NCI-H1694 (cell line): Measurements from ENCODE around the gene INPP4B.

Source experiments
- DNase-seq: peaks from one replicate; lab custom pipeline; 2025; lab: John Stamatoyannopoulos, UW

Gene INPP4B

DNA sequence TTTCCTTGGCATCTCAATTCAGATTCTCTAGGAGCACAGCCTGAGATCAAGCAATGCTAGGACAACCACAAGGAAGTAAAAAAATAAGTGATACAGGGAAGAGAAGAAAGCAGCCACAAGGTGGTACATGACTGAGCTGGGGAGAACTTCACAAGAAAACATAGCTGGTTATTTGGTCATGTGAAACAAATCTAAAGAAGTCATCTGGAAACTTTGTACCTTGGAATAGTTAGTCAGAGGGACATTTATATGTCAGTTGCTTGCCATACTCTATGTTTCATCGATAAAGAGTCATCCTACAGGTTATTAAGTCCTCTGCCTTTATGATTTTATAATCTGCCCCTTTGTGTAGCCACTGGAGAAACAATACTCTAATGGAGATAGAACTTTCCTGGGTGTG lies 634.7 kb downstream of the INPP4B start:
- DNase-seq: no peak

DNA sequence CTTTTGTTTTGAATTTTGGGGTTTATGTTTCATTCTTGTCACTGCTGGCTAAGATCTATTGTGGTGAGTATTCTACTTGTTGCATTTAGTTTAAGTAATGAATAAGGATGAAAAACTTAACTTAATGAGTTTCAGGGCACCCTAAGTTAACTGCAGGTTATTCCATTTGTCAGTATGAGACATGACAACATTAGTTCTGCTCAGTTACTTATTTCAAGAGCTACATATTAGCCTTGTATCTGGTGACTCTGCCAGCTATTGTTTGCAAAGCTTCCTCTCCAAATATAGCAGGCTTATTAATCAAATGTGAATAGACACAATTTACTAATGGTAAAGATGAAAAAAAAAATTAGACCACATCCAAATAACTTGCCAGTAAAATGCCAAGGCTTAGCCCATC lies 642.6 kb downstream of the INPP4B start:
- no peak for DNase-seq

DNA sequence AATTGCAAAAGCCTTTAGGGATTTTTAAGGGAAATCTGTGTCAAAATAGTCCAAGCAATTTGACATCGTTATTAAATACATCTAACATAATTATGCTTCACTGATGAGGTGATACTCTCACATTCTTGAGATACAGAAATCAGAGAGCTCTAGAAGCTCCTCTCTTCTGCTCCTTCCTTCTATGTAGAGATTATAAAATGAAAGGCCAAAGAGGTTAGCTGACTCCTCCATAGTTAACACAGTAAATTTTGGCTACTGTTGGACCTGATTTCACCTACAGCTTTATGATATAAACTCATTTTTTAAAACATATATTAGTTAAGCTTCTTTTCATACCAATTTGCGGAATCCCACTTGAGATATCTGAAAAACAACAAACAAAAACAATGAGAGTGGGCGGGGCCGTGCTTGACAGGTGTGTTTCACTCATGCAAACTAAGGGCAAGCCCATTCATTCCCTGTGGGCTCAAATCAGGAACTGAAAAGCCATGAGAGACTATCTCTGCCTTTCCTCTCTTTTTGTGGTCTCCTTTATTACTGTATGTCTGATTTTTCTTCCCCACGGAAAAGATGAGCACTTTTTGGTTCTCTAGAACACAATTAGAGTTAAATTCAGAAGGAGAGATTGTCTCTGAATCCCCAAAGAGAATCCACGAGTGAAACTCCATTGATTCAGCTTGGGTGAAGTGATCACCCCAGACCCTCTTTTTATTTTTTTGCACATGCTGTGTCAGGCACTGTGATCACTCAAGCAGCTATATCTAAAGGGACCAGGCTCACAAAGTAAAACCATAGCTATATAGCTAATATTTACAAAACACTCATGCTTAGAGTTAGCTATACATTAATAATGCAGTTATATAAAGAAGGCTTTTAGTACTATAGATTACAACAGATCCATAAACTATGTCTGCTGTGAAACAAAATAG lies 643.4 kb downstream of the INPP4B start:
- DNase-seq: no peak

DNA sequence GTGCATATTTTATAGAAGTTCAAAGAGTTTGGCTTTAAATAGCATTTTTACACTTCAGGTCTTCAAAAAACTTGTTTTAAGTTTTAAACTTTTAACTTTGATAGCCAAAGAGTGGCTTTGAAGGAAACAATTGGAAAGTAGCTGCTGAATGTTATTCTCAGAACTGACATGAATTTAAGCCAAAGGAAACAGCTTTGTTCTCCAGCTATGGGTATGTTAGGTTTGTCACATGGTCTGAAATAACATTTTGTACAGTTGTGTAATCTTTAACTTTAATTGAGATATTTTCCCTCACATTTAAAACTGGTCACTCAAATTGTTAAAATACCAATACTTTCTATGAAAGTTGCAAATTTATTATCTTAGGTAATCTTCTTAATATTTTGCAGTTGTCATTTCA lies 645.1 kb downstream of the INPP4B start:
- no peak for DNase-seq

DNA sequence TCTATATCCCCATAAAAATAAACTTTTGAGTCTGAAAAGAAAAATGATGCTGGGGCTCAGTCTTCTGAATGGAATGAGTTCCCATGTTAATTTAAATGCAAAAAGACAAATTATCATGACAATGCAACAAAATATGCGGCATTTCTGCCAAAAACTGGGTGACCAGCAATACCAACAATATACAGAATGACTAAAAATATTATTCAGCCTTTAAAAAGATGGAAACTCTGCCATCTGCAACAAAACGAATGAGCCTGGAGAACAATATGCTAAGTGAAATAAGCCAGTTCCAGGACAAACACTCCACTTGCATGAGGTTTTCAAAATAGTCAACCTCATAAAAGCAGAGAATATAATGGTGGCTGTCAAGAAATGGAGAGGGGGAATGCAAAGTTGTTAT lies 651.2 kb downstream of the INPP4B start:
- DNase-seq: no peak

DNA sequence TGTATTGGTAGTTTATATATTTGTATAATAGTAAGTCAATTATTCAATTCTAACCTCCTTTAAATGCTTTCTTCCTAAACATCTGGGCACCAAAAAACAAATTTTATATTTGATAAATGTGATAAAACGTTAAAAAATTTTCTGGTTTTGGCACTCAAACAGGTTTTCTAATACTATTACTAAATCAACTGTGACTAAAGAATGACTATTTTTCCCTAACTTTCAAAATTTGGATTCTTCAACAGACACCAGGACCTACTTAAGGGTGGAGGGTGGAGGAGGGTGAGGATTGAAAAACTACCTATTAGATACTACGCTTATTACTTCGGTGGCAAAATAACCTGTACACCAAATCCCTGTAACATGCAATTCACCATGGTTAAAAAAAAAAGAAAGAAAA lies 654.2 kb downstream of the INPP4B start:
- no peak for DNase-seq

DNA sequence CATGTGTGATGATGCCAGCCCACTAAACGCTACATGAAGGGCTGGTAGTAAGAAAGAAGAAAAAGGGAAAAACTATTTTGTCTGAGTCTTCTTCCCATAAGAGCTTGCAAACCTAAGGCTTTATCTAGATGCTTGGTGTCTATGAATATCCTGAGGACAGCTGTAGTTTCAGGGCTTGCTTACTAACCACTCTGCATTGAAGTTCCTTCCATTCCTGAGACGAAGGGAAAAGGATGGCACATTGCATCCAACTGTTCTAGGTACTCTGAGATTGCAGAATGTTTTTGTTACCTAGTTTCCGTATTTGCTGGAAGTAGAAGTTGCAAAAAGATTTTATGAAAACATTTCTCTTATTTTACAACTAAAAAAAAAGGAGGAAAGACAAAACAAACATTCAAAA lies 665.1 kb downstream of the INPP4B start:
- no peak for DNase-seq

DNA sequence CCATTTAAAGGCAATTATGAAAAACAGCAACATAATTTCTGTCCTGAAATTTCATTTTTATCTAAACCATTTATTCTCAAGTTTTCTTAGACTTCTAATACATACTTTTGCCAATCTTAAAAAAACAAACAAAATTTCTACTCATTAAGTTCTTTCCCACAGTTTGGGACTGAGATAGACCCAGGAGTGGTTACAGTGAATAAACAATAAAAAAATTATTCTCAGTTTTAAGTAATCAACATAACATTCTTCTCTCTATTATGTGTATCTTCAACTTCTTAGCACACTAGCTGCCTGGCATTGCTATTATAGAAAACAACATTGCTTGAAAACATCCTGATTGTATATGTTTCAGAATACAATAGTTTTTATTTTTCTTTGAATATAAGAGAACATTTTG lies 676.9 kb downstream of the INPP4B start:
- DNase-seq: no peak

DNA sequence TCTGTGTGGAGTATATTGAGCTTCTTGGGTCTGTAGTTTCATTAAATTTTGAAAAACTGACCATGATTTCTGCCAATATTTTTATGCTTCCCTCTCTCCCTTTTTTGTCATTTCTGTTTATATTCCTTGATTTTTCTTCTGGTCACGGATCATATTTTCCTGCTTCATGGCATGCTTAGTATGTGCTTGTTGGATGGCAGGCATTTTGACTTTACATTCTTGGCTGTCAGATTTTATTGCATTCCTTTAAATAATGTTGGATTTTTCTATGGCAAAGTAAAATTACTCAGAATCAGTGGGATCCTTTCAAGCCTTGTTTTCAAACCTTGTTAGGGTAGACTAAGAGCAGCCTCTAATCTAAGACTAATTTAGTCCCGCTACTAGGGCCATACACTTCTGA lies 677.9 kb downstream of the INPP4B start:
- DNase-seq: no peak

DNA sequence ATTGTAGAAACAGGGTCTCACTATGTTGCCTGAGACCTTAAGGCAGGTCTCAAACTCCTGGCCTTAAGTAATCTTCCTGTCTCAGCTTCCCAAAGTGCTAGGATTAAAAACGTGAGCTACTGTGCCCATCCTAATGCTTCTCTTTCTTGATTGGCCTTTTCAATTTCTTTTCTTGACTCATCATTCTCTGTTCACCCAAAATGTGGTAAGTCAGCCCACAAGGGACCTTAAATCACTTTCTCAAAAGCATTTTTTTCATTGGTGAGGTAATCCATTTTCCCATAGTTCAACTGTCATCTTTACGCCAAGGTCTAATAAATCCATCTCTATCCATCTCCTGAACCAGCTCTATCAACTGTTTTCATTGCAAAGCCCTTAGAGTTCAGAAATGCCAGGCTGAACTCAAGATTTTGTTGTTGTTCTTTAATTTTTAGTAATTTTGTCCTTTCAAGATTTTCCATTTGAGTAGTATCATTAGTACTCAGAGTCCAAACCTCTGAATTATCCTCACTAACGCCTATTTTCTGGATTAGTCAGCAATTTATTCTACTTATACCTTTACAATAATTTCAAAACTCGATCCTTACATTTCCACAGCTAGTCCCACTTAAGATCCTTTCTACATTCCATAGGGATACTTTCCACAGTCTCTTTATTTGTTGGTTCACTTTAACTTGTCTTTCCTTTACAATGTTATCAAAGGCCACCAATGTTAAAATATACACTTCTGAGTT lies 681.2 kb downstream of the INPP4B start:
- DNase-seq: no peak

DNA sequence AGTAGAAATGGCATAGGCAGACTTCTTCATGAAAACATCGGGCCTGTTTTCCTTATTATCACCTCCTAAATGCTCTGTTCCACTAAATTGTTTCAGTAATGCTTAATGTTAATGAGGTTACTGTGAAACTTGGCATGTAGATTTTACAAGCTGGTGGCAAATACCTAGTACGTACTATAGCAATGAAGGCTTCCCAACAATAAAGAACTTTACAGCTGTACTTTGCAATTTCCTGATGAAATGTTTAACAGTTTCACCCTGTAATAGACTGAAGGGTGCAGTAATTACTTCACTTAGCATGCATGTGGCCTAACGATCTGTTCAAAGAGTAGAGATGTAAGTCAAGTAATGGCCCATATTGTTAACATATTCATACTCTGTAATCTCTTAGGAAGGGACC lies 685.0 kb downstream of the INPP4B start:
- no peak for DNase-seq

DNA sequence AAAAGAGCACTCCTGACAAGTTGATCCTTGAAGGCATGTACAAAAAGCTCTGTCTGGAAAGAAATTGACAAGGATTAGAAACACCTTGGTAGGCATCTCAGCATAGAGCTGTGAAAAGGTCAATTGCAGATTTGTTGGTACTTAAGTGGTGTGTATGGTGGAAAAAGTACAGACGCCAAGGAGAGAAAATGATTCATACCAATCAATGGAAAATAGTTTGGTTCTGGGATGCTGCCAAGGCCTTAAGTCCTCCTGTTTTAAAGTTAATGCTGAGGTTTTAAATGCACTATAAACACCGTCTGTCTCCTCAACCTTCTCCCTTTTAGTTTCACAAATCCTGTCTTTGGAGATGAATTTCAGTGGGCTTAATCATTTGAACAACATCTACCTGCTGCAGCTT lies 685.6 kb downstream of the INPP4B start:
- DNase-seq: no peak

DNA sequence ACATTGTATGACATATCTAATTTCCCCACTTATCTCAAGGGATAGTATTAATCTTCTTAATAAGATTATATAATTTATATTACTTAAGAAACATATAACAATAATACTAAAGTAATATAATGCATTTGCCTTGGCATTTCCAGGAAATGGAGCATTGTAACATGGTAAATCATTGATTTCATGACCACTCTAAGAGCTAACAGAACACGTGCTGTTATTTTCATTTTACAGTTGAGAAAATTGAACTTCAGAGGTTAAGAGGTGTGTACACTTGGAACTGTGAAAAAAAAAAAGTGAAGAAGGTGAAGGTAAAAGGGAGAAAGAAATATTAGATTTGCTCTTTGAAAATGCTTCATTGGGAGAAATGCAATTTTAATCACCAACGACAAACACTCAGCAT lies 687.1 kb downstream of the INPP4B start:
- DNase-seq: no peak

DNA sequence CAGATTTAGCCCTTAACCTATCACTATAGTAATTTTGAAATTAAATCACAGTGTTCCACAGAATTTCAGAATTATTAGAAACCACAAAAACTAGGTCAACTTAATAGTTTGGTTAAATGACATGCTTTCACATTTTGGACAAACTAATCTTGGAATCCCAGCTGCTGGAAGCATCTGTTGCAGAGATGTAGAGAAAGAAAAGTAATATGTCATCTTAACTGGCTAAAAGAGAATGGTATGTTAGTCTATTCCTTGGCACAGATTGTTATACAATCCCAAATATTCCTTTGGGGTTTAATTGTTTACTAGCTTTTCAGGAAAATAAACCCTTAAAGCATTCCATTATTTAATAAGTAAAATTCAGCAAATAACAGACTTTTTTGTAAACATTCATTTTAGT lies 689.8 kb downstream of the INPP4B start:
- DNase-seq: no peak

DNA sequence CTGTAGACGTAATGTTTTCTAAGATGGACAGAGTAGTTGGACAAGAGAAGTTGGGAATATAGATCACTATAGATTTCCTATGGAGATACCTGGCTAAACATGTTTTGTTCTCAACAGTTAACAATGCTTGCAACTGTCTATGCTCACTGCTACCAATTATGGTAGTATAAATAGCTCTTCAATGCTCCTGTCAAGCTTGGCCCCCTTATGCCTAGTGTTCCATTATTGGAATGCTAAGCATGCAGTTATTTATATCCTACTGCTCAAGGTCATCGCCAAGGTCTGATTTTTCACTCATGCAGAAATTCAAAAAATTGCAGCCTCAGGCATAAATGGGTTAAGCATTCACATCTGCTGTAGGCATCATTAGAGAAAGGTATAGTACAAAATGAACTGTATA lies 690.8 kb downstream of the INPP4B start:
- DNase-seq: no peak

DNA sequence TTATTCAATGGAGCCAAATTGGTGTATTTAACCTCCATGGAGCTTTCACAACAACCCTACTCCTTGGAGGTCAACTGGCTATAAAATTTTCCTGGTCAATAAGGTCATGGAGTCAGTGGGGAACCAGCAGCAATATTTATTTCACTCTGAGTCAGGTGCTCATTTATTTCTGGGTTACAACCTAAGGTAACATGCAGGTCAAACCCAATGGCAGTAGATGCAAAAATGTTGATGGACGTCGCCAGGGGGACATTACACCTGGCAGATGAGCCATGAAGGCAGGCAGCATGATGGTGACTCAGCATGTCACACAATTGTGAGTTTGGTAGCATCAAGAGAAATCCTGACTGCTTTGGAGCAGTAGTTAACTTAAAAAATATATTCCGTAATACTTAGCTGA lies 695.6 kb downstream of the INPP4B start:
- no peak for DNase-seq

DNA sequence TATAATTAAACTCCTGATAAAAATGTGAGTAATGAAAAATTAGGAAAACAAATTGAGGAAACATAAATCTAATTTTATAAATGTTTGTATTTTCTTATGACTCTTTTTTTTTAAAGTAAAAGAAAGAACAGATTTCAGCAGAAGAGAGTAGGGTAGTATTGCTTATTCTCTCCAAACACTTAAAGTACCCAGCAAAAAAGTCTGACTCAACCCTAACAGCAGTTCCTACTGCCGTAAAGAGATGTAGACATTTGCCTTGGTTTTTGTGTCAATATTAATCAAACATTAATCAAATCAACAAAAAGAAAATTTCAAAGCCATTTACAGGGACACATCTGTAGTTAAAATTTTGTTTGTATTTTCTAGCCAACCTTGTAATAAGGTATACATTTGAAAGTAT lies 701.3 kb downstream of the INPP4B start:
- DNase-seq: no peak

DNA sequence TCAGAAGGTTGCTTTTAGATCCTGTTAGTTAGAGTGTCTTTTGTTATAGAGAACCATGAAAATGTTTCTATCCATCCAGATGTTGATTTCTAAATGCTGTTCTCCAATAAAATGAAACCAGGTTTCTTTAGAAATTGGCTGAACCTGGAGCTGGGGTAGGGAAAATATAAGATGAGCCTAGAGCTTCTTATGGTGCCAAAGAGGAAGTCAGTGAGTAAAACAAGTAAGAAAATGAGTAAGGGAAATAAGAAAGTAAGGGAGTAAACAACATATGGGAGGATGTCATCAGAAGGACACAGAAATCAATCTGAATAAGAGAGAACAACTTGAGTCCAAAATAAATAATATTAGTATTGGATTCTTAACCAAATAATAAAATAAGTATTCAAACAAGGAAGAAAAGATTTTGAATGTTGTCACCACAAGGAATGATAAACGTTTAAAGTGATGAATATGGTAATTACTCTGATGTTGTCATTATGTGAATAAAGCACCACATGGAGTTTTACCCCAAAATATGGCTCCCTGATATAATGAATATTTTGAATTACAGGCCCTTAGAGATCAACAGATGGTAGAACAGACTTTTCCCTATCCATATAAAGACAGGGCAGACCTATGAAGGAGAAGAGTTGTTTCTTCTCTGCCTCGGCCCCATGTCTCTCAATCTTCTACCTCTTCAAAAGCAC lies 703.6 kb downstream of the INPP4B start:
- DNase-seq: no peak

DNA sequence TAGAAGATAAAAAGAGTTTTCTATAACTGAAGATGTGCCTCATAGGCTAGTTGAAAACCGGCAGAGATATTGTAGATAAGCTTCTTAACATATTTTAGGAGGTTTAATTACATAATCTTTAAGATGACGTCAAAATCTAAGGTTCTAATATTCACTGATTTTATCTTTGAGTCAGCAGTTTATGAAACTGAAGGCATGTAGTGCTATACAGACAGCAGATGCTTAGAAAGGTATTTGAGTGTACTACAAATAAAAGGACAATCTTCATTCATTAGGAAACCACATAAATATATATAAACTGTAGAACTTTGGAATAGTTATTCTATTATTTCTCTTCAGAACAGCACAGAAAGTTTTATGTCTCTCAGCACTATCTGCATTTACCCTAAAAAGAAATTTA lies 704.9 kb downstream of the INPP4B start:
- DNase-seq: no peak

DNA sequence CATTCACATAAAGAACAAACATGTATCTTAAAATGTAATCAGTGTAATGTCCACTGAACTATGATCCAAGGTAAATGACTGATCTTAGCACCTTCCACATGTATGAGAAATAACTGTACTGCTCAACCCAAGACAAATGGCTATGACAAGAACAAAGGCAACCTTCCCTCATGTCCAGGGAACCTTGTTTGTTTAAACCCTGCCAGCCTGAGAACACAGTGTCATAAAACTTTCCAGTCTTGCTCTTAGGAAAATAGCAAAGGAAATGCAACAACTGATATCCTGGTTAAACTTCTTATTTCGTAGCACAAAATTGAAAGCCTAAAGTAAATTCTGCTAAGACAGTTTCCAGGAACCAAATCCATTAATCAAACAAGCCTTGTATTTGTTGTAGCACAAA lies 715.4 kb downstream of the INPP4B start:
- no peak for DNase-seq

DNA sequence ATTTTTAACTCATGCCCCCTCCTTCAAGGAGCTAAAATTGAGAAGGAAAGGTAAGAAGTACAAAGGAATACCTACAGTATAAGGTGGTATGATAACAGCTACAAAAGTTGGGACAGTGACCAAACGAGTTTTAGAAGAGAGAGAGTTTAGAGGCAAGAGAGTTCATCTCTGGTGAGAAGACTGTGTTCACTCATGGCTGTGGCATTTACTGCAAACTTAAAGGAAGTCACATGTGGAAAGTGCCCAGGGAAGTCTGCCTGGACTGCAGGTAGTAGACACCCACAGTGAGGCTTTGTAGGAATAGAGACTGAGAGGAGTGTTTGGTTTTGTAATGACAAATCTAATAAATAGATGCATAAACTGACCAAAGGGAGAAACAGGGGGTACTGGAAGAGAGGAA lies 716.2 kb downstream of the INPP4B start:
- DNase-seq: no peak

DNA sequence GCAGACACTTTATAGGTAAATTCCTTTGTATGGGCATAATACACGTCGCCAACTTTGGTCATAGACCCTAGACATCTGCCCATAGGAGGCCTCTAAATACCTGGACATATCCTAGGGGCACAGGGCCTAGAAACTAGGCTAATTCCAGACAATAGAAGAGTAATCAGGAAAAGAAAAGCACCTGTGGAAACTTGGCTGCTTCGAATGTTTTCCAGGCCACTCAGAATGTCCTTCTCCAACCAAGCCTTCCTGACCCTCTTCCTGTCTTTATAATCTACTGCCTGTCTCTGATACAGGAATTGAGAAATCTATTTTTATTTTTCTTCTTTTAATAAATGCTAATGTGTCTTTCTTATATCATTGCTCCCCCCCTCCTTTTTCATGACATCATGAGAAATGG lies 716.6 kb downstream of the INPP4B start:
- no peak for DNase-seq

DNA sequence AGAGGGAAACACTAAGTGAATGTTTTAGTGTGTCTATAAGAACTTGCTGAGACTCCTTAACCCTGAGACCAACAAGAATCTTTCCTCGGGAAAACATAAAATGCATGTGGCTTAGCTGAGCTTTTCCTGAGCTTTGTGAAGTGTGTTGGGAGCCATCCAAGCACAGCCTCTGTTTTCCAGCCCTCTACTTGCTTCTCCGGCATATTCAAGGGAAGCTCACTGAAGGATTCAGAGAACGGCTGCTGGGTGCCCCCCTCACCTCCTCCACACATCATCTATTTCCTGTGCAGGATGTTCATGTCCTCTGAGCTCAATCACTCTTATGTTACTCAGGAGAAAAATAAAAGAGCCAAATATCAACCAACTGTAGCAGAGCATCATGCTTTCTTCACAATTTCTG lies 717.6 kb downstream of the INPP4B start:
- DNase-seq: no peak
